Uterus (tissue), 2 donors: ENCODE measurements around the gene SORL1.

Experiments
- POLR2A ChIP-seq, 2 donors: fragments of 450-650 bp; IDR thresholded peaks; one replicate each; pipeline ENCODE4 v1.6.1; 2016; ENCODE audit warnings: antibody characterized with exemption in 2 of 2, mild to moderate bottlenecking in 1 of 2, moderate library complexity in 1 of 2
- TF ChIP-seq, protein P1 (sequence below), 4 experiments: fragments of 200-600 bp in 2 of 4; fragments of 450-650 bp in 2 of 4; sonication (generic) in 2 of 4; IDR thresholded peaks; one replicate each; pipeline ENCODE4 v1.5.1; 2016 to 2019; ENCODE audit warnings: antibody characterized with exemption in 4 of 4, mild to moderate bottlenecking in 2 of 4, moderate library complexity in 1 of 4

DNA sequence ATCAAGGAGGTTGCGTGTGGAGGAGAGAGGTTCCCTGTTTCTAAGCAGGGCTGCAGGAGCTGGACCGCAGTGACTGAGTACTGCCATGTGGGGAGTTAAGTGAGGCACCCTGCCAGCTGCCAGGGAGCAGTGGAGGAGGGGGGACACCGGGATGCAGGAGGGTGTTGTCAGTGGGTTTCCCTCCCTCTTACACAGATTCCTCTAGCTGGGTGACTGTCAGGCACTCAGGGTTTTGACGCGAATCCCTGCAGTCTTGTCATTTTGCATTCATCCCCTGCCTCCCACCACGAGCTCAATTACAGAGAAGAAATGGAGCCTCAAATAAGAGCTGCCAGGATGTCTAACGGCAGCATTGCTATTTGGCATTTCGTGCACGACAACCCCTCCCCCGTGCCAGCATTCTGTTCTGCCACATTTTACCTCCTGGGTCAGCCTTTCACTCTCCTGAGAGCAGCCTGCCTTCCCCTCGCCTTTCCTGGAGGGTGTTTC, 120.5 kb downstream of the SORL1 start:
- TF ChIP-seq, protein P1, sequence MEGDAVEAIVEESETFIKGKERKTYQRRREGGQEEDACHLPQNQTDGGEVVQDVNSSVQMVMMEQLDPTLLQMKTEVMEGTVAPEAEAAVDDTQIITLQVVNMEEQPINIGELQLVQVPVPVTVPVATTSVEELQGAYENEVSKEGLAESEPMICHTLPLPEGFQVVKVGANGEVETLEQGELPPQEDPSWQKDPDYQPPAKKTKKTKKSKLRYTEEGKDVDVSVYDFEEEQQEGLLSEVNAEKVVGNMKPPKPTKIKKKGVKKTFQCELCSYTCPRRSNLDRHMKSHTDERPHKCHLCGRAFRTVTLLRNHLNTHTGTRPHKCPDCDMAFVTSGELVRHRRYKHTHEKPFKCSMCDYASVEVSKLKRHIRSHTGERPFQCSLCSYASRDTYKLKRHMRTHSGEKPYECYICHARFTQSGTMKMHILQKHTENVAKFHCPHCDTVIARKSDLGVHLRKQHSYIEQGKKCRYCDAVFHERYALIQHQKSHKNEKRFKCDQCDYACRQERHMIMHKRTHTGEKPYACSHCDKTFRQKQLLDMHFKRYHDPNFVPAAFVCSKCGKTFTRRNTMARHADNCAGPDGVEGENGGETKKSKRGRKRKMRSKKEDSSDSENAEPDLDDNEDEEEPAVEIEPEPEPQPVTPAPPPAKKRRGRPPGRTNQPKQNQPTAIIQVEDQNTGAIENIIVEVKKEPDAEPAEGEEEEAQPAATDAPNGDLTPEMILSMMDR (IDR thresholded peaks at IDR 0.05) = no peak
- TF ChIP-seq POLR2A (IDR thresholded peaks at IDR 0.05) = no peak
